Body of pancreas (tissue), 4 donors: ENCODE results near the gene ATRAID. TPM values are rescaled to one million over a fixed set of nuclear protein-coding genes. Genes with fewer than 3 reads are reported as not detected.

Source experiments
- ATAC-seq: fragments of 150-250 bp; one replicate; pipeline ENCODE4 v1.9.1; 2016
- DNase-seq, 4 donors: peaks; one replicate each; pipeline ENCODE4 v3.0.0-alpha.2; 2019
- H3K27ac ChIP-seq, 4 donors: fragments of 200-600 bp; sonication (generic); 1 replicate in 3 of 4; 2 replicates in 1 of 4; pipeline versions ENCODE4 v1.5.1 to v1.6.1; 2016 to 2019; ENCODE audit warnings: mild to moderate bottlenecking in 1 of 4, mixed read lengths in 1 of 4, moderate library complexity in 1 of 4
- H3K27me3 ChIP-seq, 2 donors: fragments of 200-600 bp; sonication (generic); one replicate each; pipeline ENCODE4 v1.6.0; 2016; ENCODE audit warnings: mild to moderate bottlenecking in 1 of 2
- H3K36me3 ChIP-seq, 2 donors: fragments of 200-600 bp; sonication (generic); replicated peaks in 1 of 2; 2 replicates each; pipeline ENCODE4 v1.5.1; 2016; ENCODE audit warnings: low read depth in 2 of 2; ENCODE audit not compliant: insufficient read depth in 1 of 2
- H3K4me1 ChIP-seq: fragments of 200-600 bp; sonication (generic); one replicate; pipeline ENCODE4 v1.6.0; 2016
- H3K4me3 ChIP-seq, 2 donors: fragments of 200-600 bp; sonication (generic); 1 replicate in 1 of 2; 2 replicates in 1 of 2; pipeline ENCODE4 v1.5.1; 2016 to 2019
- H3K9me3 ChIP-seq, 3 donors: fragments of 200-600 bp; sonication (generic); 1 replicate in 2 of 3; 2 replicates in 1 of 3; pipeline ENCODE4 v1.5.1; 2016
- POLR2A ChIP-seq, 3 donors: fragments of 450-650 bp; IDR thresholded peaks; one replicate each; pipeline ENCODE4 v1.6.1; 2016; ENCODE audit warnings: antibody characterized with exemption in 3 of 3, mild to moderate bottlenecking in 2 of 3
- WGBS, 2 donors: methylation state at CpG; one replicate each; pipeline ENCODE4 v1.1.5; 2017; 5-methylcytosine and 5-hydroxymethylcytosine counted together
- intact Hi-C: fragments of 100-400 bp; cut with DNase I; formaldehyde crosslinking; loops from one replicate; pipeline ENCODE4 v1.15.1; 2023
- total RNA-seq, 2 donors: library from RNA; depleted of rRNA; stranded (reverse); fragments of >200 nt; gene quantifications; one replicate each; pipeline ENCODE4 v1.1.0, GENCODE V29; 2016
- TF ChIP-seq, protein P1 (sequence below), 7 experiments: fragments of 450-650 bp in 4 of 7; fragments of 200-600 bp in 3 of 7; sonication (generic) in 3 of 7; IDR thresholded peaks; one replicate each; pipeline ENCODE4 v1.5.1; 2016 to 2019; ENCODE audit warnings: antibody characterized with exemption in 7 of 7

Gene ATRAID
- total RNA-seq, 2 donors from 2014 or later, result 69.2 to 75.0 TPM

DNA sequence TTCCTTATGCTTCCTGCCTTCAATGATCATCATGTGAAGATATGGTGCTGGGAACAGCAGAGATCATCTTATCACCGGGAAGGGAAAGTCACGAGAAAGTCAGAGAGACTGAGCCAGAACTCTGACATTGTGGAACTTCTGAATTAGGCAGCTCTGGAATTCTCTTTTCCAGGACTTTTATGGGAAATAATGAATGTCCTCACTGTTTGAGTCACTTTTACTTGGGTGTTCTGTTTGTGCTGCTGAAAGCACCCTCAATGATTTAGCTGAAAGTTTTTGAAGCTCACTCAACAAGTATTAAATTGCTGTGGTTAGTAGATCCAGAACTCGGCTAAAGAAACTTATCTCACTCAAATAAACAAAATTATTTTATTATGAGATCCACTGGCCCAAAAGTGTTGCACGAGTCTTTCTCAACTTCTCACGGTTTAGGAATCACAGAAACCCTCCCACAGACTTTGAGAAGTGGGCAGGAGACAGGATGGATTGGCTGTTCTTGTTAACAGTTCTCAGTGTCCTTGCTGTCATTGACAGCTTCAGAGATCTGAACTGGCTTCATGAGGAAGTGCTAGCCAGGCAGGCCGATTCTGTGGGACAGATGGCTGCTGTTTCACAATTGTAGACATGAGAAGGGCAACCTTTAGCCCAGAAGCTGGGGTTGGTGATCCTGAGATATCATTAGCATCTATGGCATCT, 26.4 kb upstream of the ATRAID start:
- peak overlapping the region in 1 of 4 donors; percentile 34 for H3K27ac ChIP-seq
- H3K9me3 ChIP-seq, result no peaks in the 10 kb centered on the region
- TF ChIP-seq, protein P1, sequence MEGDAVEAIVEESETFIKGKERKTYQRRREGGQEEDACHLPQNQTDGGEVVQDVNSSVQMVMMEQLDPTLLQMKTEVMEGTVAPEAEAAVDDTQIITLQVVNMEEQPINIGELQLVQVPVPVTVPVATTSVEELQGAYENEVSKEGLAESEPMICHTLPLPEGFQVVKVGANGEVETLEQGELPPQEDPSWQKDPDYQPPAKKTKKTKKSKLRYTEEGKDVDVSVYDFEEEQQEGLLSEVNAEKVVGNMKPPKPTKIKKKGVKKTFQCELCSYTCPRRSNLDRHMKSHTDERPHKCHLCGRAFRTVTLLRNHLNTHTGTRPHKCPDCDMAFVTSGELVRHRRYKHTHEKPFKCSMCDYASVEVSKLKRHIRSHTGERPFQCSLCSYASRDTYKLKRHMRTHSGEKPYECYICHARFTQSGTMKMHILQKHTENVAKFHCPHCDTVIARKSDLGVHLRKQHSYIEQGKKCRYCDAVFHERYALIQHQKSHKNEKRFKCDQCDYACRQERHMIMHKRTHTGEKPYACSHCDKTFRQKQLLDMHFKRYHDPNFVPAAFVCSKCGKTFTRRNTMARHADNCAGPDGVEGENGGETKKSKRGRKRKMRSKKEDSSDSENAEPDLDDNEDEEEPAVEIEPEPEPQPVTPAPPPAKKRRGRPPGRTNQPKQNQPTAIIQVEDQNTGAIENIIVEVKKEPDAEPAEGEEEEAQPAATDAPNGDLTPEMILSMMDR (IDR thresholded peaks at IDR 0.05), result no peak
- TF ChIP-seq POLR2A (IDR thresholded peaks at IDR 0.05), result no peak
- DNase-seq, result peak in 2 of 4 donors; percentile 17 to 36
- peak; percentile 40 for ATAC-seq
- no peaks in the 10 kb centered on the region for H3K4me1 ChIP-seq
- WGBS, 2 donors, result 22 to 29% methylated on average over 6 of the region's 6 CpGs
- no peaks in the 10 kb centered on the region for H3K27me3 ChIP-seq
- H3K36me3 ChIP-seq, result no peaks in the 10 kb centered on the region
- intact Hi-C loops, result no loop called here
- H3K4me3 ChIP-seq, result no peak overlapping the region

DNA sequence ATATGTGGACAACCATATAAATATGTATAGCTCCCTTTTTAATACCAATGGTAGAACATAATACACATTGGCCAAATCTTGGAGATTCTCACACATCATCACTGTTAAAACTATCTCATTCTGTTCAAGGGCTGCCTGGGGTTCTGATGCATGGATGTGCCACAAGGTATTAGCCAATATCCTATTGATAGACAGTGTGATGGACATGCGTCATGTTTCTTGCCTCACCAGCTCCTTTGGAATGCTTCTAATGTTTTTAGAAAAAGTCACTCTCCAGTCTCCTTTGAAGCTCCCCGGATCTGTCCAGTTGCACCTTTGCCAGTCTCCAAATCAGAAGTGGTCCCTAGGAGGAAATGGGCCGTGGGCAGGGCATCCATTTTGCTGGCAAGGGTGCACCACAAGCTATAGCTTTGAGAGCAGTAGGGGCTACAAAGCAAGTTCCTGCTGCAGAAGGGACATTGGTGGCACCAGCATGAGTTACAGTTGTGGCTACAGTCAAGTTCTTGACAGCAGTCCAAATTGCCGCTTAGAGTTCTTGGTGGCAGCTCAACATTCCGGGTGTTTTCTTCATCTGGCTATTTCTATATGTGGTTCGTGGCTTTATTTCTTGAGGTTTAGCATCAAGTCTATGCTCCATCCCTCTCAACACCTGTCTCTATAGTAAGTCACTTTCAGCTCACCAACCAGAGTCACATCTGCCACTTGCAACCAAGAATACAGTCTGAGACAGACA, 25.1 kb upstream of the ATRAID start:
- no peaks in the 10 kb centered on the region for H3K36me3 ChIP-seq
- 50 to 63% methylated on average over 5 to 6 of the region's 6 CpGs for WGBS, 2 donors
- H3K4me1 ChIP-seq, result no peaks in the 10 kb centered on the region
- ATAC-seq (no peak), DNase-seq (no peak)
- H3K9me3 ChIP-seq, result no peaks in the 10 kb centered on the region
- TF ChIP-seq, protein P1 (IDR thresholded peaks at IDR 0.05), result no peak
- no peak for TF ChIP-seq POLR2A (IDR thresholded peaks at IDR 0.05)
- no peak overlapping the region for H3K27ac ChIP-seq
- H3K4me3 ChIP-seq, result no peak overlapping the region
- no peaks in the 10 kb centered on the region for H3K27me3 ChIP-seq
- intact Hi-C loops, result no loop called here

DNA sequence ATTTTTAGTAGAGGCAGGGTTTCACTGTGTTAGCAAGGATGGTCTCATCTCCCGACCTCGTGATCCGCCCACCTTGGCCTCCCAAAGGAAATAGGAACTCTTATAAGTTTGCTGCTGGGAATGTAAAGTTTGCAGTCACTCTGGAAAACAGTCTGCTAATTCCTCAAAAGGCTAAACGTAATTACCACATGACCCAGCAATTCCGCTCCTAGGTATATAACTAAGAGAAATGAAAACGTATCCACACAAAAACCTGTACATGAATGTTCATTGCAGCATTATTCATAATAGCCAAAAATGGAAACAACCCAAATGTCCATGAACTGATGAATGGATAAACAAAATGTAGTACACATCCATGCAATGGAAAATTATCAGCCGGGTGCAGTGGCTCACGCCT, 21.9 kb upstream of the ATRAID start:
- H3K36me3 ChIP-seq, result no peaks in the 10 kb centered on the region
- WGBS, 2 donors, result 71 to 86% methylated on average over 8 of the region's 8 CpGs
- H3K27ac ChIP-seq, result no peak overlapping the region
- no peak for TF ChIP-seq POLR2A (IDR thresholded peaks at IDR 0.05)
- TF ChIP-seq, protein P1 (IDR thresholded peaks at IDR 0.05), result no peak
- no peak for ATAC-seq
- H3K27me3 ChIP-seq, result no peaks in the 10 kb centered on the region
- intact Hi-C loops, result no loop called here
- H3K4me3 ChIP-seq, result no peak overlapping the region
- DNase-seq, result no peak
- no peaks in the 10 kb centered on the region for H3K9me3 ChIP-seq
- peaks cover 6% of the 10 kb centered on the region for H3K4me1 ChIP-seq

DNA sequence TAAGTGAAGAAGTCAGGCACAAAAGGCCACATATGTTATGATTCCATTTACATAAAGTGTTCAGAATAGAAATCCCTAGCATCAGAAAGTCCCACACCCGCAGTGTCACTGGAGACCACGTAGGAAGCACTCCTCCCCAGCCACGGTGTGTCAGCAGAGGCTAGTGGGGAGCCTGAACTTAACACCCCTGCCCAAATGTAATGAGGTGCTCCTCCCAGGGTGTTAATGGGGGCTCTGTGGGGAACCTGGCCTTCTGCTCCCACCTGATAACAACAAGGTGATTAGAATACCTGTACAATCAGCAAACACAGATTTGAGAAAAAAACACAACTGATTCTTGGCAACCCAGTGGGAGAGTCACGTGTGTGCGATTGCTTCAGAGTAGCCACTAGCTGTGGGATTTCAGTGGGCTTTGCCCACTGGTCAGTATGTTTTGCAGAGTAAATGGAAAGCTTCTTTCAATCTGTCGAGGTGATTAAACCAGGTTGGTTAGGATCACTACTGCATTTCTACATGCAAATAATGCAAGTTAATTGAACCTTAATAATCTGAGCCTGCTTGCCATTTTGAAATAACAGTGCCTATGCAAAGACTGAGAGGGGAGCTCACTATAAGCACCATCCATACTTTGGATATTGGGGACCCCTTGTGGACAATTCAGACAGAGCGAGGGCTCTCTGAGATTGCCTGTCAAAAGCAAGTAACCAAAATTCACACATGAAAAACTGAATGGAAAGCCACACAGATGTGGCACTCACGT, 20.6 kb upstream of the ATRAID start:
- WGBS, 2 donors, result 30% methylated on average over 8 of the region's 8 CpGs
- ATAC-seq, result peak; percentile 40
- DNase-seq, result peak in 2 of 4 donors; percentile 56 to 58

More for the DNA sequence above, 20.6 kb upstream of the ATRAID start:
- Histone ChIP-seq H3K4me1 (peaks cover 9% of the 10 kb centered on the region), H3K4me3 (no peak overlapping the region), H3K9me3 (no peaks in the 10 kb centered on the region), H3K27ac (no peak overlapping the region), H3K36me3 (no peaks in the 10 kb centered on the region), H3K27me3 (no peaks in the 10 kb centered on the region)
- intact Hi-C loops, result no loop called here
- TF ChIP-seq POLR2A (IDR thresholded peaks at IDR 0.05), result no peak
- TF ChIP-seq, protein P1 (IDR thresholded peaks at IDR 0.05), result peak in 5 of 7 experiments; percentile 22 to 52 (median 37)
